ENCODE measurements around the gene SAMD4B.
"Not testable (repeated sequence)": the region's sequence is repeated elsewhere in the genome, so short reads cannot be mapped to it uniquely, and the experiment has no call there.

SAMD4B gene

GRCh38 chr19:39321117-39321831, 20.9 kb upstream of the SAMD4B start:
- Mint-ChIP-seq H3K27ac (peak overlapping the region; percentile 76), H3K9me3 (no peaks in the 10 kb centered on the region)

DNA sequence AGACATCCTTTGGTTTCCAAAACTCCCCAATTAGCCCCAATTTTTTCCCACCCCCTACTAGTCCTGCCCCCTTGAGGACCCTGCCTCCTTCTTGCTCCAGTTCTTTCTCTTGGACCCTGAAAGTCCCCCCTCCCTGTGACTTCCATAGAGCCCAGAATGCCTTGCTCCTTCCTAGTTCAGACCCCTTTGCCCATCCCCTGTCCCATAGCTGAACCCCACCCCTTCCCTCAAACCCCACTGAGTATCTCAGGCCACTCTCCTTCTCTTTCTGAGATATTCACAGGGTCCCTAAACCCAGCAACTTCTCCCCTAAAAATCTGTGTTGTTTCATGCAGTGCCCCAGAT, 20.4 kb upstream of the SAMD4B start:
- Mint-ChIP-seq H3K4me1 (ENCODE audit: low read depth) (peaks cover 12% of the 10 kb centered on the region), H3K27ac (peak overlapping the region; percentile 76), H3K9me3 (no peaks in the 10 kb centered on the region), H3K27me3 (no peaks in the 10 kb centered on the region), H3K36me3 (ENCODE audit: low read depth) (no peaks in the 10 kb centered on the region), H3K4me3 (peak overlapping the region; percentile 75)

More at GRCh38 chr19:39321117-39321831, 20.9 kb upstream of the SAMD4B start:
- Mint-ChIP-seq H3K36me3 (ENCODE audit: low read depth) (no peaks in the 10 kb centered on the region), H3K4me1 (ENCODE audit: low read depth) (peaks cover 12% of the 10 kb centered on the region), H3K27me3 (no peaks in the 10 kb centered on the region), H3K4me3 (peak overlapping the region; percentile 75)

GRCh38 chr19:39324242-39324842, 17.9 kb upstream of the SAMD4B start:
- Mint-ChIP-seq H3K36me3 (ENCODE audit: low read depth) (peaks cover 12% of the 10 kb centered on the region), H3K27ac (no peak overlapping the region), H3K4me3 (no peak overlapping the region), H3K9me3 (no peaks in the 10 kb centered on the region), H3K27me3 (no peaks in the 10 kb centered on the region), H3K4me1 (ENCODE audit: low read depth) (peaks cover 24% of the 10 kb centered on the region)

- Mint-ChIP-seq H3K27ac (no peak overlapping the region), H3K36me3 (ENCODE audit: low read depth) (peaks cover 15% of the 10 kb centered on the region), H3K9me3 (no peaks in the 10 kb centered on the region), H3K27me3 (no peaks in the 10 kb centered on the region), H3K4me3 (no peak overlapping the region), H3K4me1 (ENCODE audit: low read depth) (peaks cover 30% of the 10 kb centered on the region)
These were observed 16.2 kb upstream of the SAMD4B start for GRCh38 chr19:39325778-39326665.

DNA sequence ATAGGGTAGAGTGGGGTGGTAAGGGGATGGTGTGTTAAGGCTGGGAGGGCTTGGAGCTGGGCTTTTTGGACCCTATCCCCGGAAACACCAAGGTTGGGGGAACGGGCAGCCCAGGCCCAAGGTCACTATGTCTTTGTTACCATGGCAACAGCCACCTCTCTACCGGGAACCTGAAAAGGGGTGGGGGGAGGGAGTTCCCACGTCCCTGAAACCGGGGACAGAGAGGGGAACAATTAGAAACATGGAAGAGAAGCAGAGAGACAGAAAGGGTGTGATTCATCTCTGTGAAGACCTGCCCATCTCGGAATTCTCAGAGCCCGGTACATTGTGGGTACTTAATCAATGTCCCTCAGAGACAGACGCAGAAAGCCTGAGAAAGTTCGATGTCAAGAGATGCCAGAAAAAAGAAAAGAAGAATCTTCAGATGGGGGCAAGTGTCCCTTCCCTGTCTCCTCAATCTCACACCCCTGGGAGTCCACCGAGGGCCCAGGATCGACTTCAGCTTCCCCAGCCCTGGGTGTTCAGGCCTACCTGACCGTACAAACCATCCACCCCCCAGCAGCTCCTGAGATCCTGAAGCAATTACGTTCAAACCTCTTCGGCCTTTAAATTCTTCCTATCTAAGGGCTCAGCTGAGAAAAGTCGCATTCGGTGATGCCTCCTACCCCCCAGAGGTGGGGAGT, 14.7 kb upstream of the SAMD4B start:
- peaks cover 20% of the 10 kb centered on the region for H3K36me3 Mint-ChIP-seq (ENCODE audit: low read depth)

DNA sequence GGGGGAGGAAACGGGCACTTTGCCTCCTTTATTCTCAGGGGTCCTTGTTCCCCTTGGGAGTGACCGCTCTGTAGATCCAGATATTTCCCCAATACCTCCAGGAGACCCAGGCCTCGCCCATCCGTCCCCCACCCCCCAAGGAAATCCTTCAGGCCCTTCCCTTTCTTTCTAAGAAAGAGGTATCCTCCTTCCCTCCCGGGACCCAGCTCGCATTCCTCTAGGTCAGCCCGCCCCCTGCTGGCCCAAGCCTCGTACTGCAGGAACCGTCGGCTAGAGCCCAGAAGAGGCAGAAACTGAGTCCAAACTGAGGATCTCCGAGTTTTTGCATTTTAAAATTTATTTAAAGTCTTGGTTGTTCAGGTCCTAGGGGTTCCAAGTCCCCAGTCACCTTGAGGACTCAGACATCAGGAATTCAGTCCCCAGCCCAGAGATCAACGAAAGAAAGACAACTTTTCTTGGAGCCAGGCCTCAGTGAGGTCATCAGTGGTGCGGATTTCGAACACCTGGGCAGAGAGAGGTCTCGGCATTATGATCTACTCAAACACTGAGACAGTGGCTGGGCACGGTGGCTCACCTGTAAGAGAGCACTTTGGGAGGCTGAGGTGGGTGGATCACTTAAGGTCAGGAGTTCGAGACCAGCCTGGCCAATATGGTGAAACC, 14.0 kb upstream of the SAMD4B start:
- Mint-ChIP-seq H3K4me3 (no peak overlapping the region), H3K36me3 (ENCODE audit: low read depth) (peaks cover 24% of the 10 kb centered on the region), H3K27me3 (no peaks in the 10 kb centered on the region), H3K27ac (no peak overlapping the region), H3K4me1 (ENCODE audit: low read depth) (peaks cover 37% of the 10 kb centered on the region), H3K9me3 (no peaks in the 10 kb centered on the region)

More for the DNA sequence above, 14.7 kb upstream of the SAMD4B start:
- Mint-ChIP-seq H3K4me1 (ENCODE audit: low read depth) (peaks cover 31% of the 10 kb centered on the region), H3K9me3 (no peaks in the 10 kb centered on the region), H3K27ac (no peak overlapping the region), H3K27me3 (no peaks in the 10 kb centered on the region), H3K4me3 (no peak overlapping the region)

DNA sequence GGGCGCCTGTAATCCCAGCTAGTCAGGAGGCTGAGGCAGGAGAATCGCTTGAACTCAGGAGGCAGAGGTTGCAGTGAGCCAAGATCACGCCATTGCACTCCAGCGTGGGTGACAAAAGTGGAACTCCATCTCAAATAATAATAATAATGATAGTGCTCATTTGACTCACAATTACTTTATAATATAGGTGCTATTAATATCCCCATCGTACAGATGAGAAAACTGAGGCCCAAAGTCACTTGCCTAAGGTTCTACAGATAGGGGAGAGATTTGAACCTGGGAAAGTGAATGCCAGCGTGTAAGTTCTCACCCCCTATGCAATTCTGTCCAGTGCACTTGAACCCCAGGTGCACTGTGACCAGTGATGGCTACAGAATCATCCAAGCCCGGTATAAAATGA, 12.3 kb upstream of the SAMD4B start:
- no peak overlapping the region for H3K4me3 Mint-ChIP-seq
- H3K27ac Mint-ChIP-seq: no peak overlapping the region
- H3K4me1 Mint-ChIP-seq (ENCODE audit: low read depth): peaks cover 50% of the 10 kb centered on the region
- no peaks in the 10 kb centered on the region for H3K27me3 Mint-ChIP-seq
- H3K9me3 Mint-ChIP-seq: no peaks in the 10 kb centered on the region
- H3K36me3 Mint-ChIP-seq (ENCODE audit: low read depth): peaks cover 29% of the 10 kb centered on the region

DNA sequence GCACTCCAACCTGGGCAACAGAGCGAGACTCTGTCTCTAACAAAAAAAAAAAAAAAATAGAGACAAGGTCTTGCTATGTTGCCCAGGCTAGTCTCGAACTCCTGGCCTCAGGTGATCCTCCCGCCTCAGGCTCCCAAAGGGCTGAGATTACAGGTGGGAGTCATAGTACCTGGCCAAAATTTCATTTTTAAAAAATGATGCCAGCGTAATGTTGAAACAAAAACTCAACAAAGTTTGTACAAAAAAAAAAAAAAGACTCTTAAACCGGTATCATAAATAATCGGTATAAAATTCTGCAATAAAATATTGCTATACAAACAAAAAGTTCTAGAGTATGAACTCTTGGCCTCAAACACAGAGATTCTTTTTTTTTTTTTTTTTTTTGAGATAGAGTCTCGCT, 9.9 kb upstream of the SAMD4B start:
- peaks cover 67% of the 10 kb centered on the region for H3K4me1 Mint-ChIP-seq (ENCODE audit: low read depth)
- H3K36me3 Mint-ChIP-seq (ENCODE audit: low read depth): peaks cover 35% of the 10 kb centered on the region
- H3K9me3 Mint-ChIP-seq: no peaks in the 10 kb centered on the region
- H3K4me3 Mint-ChIP-seq: no peak overlapping the region
- H3K27ac Mint-ChIP-seq: no peak overlapping the region
- no peaks in the 10 kb centered on the region for H3K27me3 Mint-ChIP-seq

- not testable (repeated sequence) for H3K27me3 Mint-ChIP-seq, H3K9me3 Mint-ChIP-seq
- Mint-ChIP-seq H3K27ac (peak overlapping the region; percentile 79), H3K4me3 (peak overlapping the region; percentile 36), H3K4me1 (ENCODE audit: low read depth) (peaks cover 71% of the 10 kb centered on the region), H3K36me3 (ENCODE audit: low read depth) (peaks cover 35% of the 10 kb centered on the region)
These were observed 9.5 kb upstream of the SAMD4B start for GRCh38 chr19:39332738-39333137.

- Mint-ChIP-seq H3K4me3 (peak overlapping the region; percentile 69), H3K4me1 (ENCODE audit: low read depth) (peaks cover 71% of the 10 kb centered on the region), H3K36me3 (ENCODE audit: low read depth) (peaks cover 30% of the 10 kb centered on the region), H3K9me3 (no peaks in the 10 kb centered on the region), H3K27me3 (no peaks in the 10 kb centered on the region), H3K27ac (peak overlapping the region; percentile 52)
These were observed 8.7 kb upstream of the SAMD4B start for GRCh38 chr19:39333507-39333906.

GRCh38 chr19:39334444-39334976, 7.7 kb upstream of the SAMD4B start:
- no peaks in the 10 kb centered on the region for H3K9me3 Mint-ChIP-seq
- H3K4me1 Mint-ChIP-seq (ENCODE audit: low read depth): peaks cover 61% of the 10 kb centered on the region
- H3K27me3 Mint-ChIP-seq: no peaks in the 10 kb centered on the region
- peak overlapping the region; percentile 94 for H3K27ac Mint-ChIP-seq
- peak overlapping the region; percentile 96 for H3K4me3 Mint-ChIP-seq
- peaks cover 21% of the 10 kb centered on the region for H3K36me3 Mint-ChIP-seq (ENCODE audit: low read depth)

DNA sequence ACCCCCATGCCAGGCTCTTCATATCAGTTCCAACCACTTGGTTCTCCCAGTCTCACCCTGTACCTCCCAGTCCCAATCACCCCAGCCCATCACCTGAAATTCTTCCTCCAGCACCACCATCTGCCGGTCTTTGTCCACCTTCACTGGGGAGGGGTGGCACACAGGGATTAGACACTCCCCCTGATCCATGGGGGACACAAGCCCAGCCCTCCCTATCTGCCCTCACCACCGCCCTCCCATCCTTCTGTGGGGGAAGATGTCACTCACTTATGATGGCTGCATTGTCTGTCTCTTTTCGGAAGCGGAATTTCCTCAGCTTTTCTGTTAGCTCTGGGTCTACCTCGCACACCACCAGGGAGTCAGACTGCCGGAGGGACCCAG, 7.1 kb upstream of the SAMD4B start:
- Mint-ChIP-seq H3K27me3 (no peaks in the 10 kb centered on the region), H3K9me3 (no peaks in the 10 kb centered on the region), H3K27ac (peak overlapping the region; percentile 94), H3K36me3 (ENCODE audit: low read depth) (peaks cover 21% of the 10 kb centered on the region), H3K4me3 (peak overlapping the region; percentile 96), H3K4me1 (ENCODE audit: low read depth) (peaks cover 63% of the 10 kb centered on the region)

GRCh38 chr19:39336483-39336882, 5.7 kb upstream of the SAMD4B start:
- Mint-ChIP-seq H3K9me3 (no peaks in the 10 kb centered on the region), H3K36me3 (ENCODE audit: low read depth) (peaks cover 16% of the 10 kb centered on the region), H3K27ac (peak overlapping the region; percentile 94), H3K4me1 (ENCODE audit: low read depth) (peaks cover 67% of the 10 kb centered on the region), H3K4me3 (peak overlapping the region; percentile 96), H3K27me3 (no peaks in the 10 kb centered on the region)

GRCh38 chr19:39339674-39340073, 2.5 kb upstream of the SAMD4B start:
- H3K9me3 Mint-ChIP-seq: no peaks in the 10 kb centered on the region
- no peaks in the 10 kb centered on the region for H3K27me3 Mint-ChIP-seq
- H3K4me3 Mint-ChIP-seq: peak overlapping the region; percentile 94
- peak overlapping the region; percentile 79 for H3K27ac Mint-ChIP-seq
- H3K4me1 Mint-ChIP-seq (ENCODE audit: low read depth): peaks cover 71% of the 10 kb centered on the region
- peaks cover 7% of the 10 kb centered on the region for H3K36me3 Mint-ChIP-seq (ENCODE audit: low read depth)

Measured in stimulated activated naive CD8-positive, alpha-beta T cell treated with anti-CD3 and anti-CD28 coated beads, Interleukin-15, Interleukin-2, amounts not matched to agents 100 ng/mL and 50 ng/mL, for 24 hours (primary cell).